HepG2 (cell line): ENCODE data around the gene SPHK2. TPM values are rescaled to one million over a fixed set of nuclear protein-coding genes. Genes with fewer than 3 reads are reported as not detected.

Source experiments
- CBX2 ChIP-seq, 2 experiments: fragments of 200-600 bp in 1 of 2; sonication (generic); formaldehyde crosslinking in 1 of 2; IDR thresholded peaks; 2 replicates each; pipeline versions ENCODE4 v1.7.0 to v1.8.1; 2018 to 2022; ENCODE audit warnings: low read depth in 2 of 2, low read length in 1 of 2, mild to moderate bottlenecking in 1 of 2, missing genetic modification reagents in 1 of 2
- EP300 ChIP-seq, 3 experiments: sonication (generic) in 1 of 3; formaldehyde crosslinking in 1 of 3; IDR thresholded peaks; 2 replicates each; pipeline versions ENCODE4 v1.5.1 to v1.6.1; 2011 to 2020; ENCODE audit warnings: low read depth in 2 of 3, low read length in 2 of 3, borderline replicate concordance in 1 of 3, improper control_type of control experiment in 1 of 3, mild to moderate bottlenecking in 1 of 3, missing genetic modification reagents in 1 of 3, moderate library complexity in 1 of 3
- FOSL2 ChIP-seq: sonication (generic); formaldehyde crosslinking; IDR thresholded peaks from 2 replicates; pipeline ENCODE4 v1.4.0; 2020; ENCODE audit warnings: missing genetic modification reagents
- HDAC1 ChIP-seq: sonication (generic); formaldehyde crosslinking; IDR thresholded peaks from 2 replicates; pipeline ENCODE4 v1.5.1; 2020; ENCODE audit warnings: mild to moderate bottlenecking, missing genetic modification reagents
- HMGXB4 ChIP-seq, 2 experiments: sonication (generic) in 1 of 2; formaldehyde crosslinking in 1 of 2; IDR thresholded peaks; 2 replicates each; pipeline versions ENCODE4 v1.4.0 to v1.6.1; 2018 to 2020; ENCODE audit warnings: missing genetic modification reagents in 2 of 2, borderline replicate concordance in 1 of 2, low read depth in 1 of 2, mild to moderate bottlenecking in 1 of 2, missing biosample characterization in 1 of 2
- IRF2 ChIP-seq: IDR thresholded peaks from 2 replicates; pipeline ENCODE4 v1.6.1; 2018; ENCODE audit warnings: missing genetic modification reagents, missing compliant biosample characterization
- KLF16 ChIP-seq, 2 experiments: sonication (generic) in 1 of 2; formaldehyde crosslinking in 1 of 2; IDR thresholded peaks; 2 replicates each; pipeline versions ENCODE4 v1.6.1 to v1.8.0; 2016 to 2023; ENCODE audit warnings: missing genetic modification reagents in 2 of 2, missing compliant biosample characterization in 1 of 2
- PHF20 ChIP-seq: sonication (generic); formaldehyde crosslinking; IDR thresholded peaks from 2 replicates; pipeline ENCODE4 v1.5.0; 2020; ENCODE audit warnings: mild to moderate bottlenecking, missing genetic modification reagents
- RFXAP ChIP-seq: sonication (generic); formaldehyde crosslinking; IDR thresholded peaks from 2 replicates; pipeline ENCODE4 v1.4.0; 2020; ENCODE audit warnings: missing genetic modification reagents, borderline replicate concordance
- SALL2 ChIP-seq: sonication (generic); formaldehyde crosslinking; IDR thresholded peaks from 2 replicates; pipeline ENCODE4 v1.8.1; 2023; ENCODE audit warnings: mild to moderate bottlenecking, missing genetic modification reagents, inconsistent platforms
- SMAD9 ChIP-seq: sonication (generic); formaldehyde crosslinking; IDR thresholded peaks from 2 replicates; pipeline ENCODE4 v1.5.1; 2020; ENCODE audit warnings: mild to moderate bottlenecking, missing genetic modification reagents
- SNAI1 ChIP-seq: sonication (generic); formaldehyde crosslinking; IDR thresholded peaks from 2 replicates; pipeline ENCODE4 v1.5.0; 2020; ENCODE audit warnings: mild to moderate bottlenecking, missing genetic modification reagents, borderline replicate concordance
- polyA plus RNA-seq, 8 experiments: library from polyadenylated mRNA; depleted of rRNA in 3 of 8; stranded (reverse) in 7 of 8; unstranded in 1 of 8; fragments of >200 nt; fragmentation: Illumina TruSeq in 4 of 8; extraction: Trizol in 4 of 8; gene quantifications; 2 replicates each; pipeline versions ENCODE4 v1.2.1 to v1.2.3, GENCODE V29; 2011 to 2016; ENCODE audit warnings: low read depth in 4 of 8, missing spikeins in 1 of 8, mixed read lengths in 1 of 8; ENCODE audit not compliant: insufficient read depth in 1 of 8
- total RNA-seq, 5 experiments: library from RNA; depleted of rRNA; stranded (reverse); fragments of >200 nt; fragmentation: Illumina TruSeq; extraction: Trizol; gene quantifications; 2 replicates each; pipeline ENCODE4 v1.2.3, GENCODE V29; 2016; ENCODE audit warnings: low read depth in 1 of 5
- TF ChIP-seq, protein P1 (sequence below), 2 experiments: fragments of 450-650 bp in 1 of 2; sonication (generic) in 1 of 2; formaldehyde crosslinking in 1 of 2; IDR thresholded peaks; 2 replicates each; pipeline versions ENCODE4 v1.6.1 to v1.8.0; 2016 to 2022; ENCODE audit warnings: antibody characterized with exemption in 1 of 2, mild to moderate bottlenecking in 1 of 2, missing genetic modification reagents in 1 of 2
- TF ChIP-seq, protein P2 (sequence below): sonication (generic); formaldehyde crosslinking; IDR thresholded peaks from 2 replicates; pipeline ENCODE4 v1.4.0; 2020; ENCODE audit warnings: mild to moderate bottlenecking, missing genetic modification reagents, borderline replicate concordance

SPHK2 gene
- total and polyA plus RNA-seq, 2 of the 13 experiments (the other 11 are each of a cell fraction or from before 2014, with no cell fraction given), result 2.9 to 14.4 TPM

DNA sequence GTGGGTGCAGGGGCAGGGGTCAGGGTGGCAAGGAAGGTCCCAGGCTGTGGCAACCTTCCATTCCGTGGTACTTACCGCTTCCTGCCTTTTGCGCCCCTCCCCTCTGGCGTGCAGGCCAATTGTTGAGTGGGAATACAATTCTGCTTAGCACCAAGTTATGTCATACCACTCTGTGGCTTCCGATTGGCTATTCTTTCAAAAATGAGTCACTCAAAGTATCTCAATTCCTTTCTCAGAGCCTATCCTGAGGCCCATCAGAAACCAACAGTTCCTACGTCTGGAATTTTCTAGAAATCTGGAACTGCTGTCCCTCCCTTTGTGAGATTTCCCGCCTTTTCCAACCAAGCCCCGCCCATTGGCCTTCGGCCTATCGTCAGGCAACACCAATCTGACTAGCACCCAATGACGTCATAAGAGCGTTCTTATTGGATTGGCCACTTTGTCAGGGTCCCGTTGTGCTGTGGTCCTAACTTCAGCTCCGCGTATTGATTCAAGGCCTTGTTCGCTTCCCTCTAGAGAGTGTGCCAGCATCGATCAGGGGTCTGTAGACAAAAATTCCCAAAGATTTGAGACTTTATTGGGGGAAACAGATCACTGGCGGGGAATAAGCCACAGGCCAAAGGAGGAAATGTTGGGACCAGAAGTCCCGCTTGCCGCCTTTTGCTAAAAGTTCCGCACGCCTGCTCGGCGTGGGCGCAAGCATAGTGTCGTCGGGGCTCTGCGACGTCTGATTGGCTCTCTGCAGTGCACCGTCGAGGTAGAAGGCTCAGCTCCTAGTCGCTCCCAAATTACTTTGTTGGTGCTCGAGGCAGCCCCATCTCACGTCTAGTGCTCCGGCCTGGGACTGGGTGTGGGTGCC lies 41.8 kb downstream of the SPHK2 start (continued):
- TF ChIP-seq CBX2 (IDR thresholded peaks at IDR 0.05; ENCODE audit: low read depth, low read length), result no peak
- no peak for TF ChIP-seq CBX2 (CRISPR knock-in tag; IDR thresholded peaks at IDR 0.05; ENCODE audit: low read depth)
- TF ChIP-seq KLF16 (CRISPR knock-in tag; IDR thresholded peaks at IDR 0.05), result no peak
- TF ChIP-seq IRF2, result no peak
- TF ChIP-seq SNAI1 (CRISPR knock-in tag), result no peak
- no peak for TF ChIP-seq HDAC1 (CRISPR knock-in tag)
- no peak for TF ChIP-seq SALL2
- no peak for TF ChIP-seq HMGXB4 (CRISPR knock-in tag; IDR thresholded peaks at IDR 0.05; ENCODE audit: borderline replicate concordance in 1 of 2, low read depth in 1 of 2)
- TF ChIP-seq, protein P1, sequence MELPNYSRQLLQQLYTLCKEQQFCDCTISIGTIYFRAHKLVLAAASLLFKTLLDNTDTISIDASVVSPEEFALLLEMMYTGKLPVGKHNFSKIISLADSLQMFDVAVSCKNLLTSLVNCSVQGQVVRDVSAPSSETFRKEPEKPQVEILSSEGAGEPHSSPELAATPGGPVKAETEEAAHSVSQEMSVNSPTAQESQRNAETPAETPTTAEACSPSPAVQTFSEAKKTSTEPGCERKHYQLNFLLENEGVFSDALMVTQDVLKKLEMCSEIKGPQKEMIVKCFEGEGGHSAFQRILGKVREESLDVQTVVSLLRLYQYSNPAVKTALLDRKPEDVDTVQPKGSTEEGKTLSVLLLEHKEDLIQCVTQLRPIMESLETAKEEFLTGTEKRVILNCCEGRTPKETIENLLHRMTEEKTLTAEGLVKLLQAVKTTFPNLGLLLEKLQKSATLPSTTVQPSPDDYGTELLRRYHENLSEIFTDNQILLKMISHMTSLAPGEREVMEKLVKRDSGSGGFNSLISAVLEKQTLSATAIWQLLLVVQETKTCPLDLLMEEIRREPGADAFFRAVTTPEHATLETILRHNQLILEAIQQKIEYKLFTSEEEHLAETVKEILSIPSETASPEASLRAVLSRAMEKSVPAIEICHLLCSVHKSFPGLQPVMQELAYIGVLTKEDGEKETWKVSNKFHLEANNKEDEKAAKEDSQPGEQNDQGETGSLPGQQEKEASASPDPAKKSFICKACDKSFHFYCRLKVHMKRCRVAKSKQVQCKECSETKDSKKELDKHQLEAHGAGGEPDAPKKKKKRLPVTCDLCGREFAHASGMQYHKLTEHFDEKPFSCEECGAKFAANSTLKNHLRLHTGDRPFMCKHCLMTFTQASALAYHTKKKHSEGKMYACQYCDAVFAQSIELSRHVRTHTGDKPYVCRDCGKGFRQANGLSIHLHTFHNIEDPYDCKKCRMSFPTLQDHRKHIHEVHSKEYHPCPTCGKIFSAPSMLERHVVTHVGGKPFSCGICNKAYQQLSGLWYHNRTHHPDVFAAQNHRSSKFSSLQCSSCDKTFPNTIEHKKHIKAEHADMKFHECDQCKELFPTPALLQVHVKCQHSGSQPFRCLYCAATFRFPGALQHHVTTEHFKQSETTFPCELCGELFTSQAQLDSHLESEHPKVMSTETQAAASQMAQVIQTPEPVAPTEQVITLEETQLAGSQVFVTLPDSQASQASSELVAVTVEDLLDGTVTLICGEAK (IDR thresholded peaks at IDR 0.05), result no peak
- TF ChIP-seq, protein P1 (CRISPR knock-in tag; IDR thresholded peaks at IDR 0.05), result no peak
- TF ChIP-seq, protein P2, sequence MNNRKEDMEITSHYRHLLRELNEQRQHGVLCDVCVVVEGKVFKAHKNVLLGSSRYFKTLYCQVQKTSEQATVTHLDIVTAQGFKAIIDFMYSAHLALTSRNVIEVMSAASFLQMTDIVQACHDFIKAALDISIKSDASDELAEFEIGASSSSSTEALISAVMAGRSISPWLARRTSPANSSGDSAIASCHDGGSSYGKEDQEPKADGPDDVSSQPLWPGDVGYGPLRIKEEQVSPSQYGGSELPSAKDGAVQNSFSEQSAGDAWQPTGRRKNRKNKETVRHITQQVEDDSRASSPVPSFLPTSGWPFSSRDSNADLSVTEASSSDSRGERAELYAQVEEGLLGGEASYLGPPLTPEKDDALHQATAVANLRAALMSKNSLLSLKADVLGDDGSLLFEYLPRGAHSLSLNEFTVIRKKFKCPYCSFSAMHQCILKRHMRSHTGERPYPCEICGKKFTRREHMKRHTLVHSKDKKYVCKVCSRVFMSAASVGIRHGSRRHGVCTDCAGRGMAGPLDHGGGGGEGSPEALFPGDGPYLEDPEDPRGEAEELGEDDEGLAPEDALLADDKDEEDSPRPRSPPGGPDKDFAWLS (CRISPR knock-in tag), result no peak
- peak; percentile 34; the same call in 1 of the 2 replicates for TF ChIP-seq FOSL2 (CRISPR knock-in tag)
- TF ChIP-seq PHF20 (CRISPR knock-in tag), result no peak
- no peak for TF ChIP-seq SMAD9 (CRISPR knock-in tag)
- TF ChIP-seq EP300 (IDR thresholded peaks at IDR 0.05; ENCODE audit: low read depth in 2 of 2, low read length in 2 of 2), result no peak
- no peak for TF ChIP-seq EP300 (CRISPR knock-in tag; IDR thresholded peaks at IDR 0.05; ENCODE audit: borderline replicate concordance)
- peak; percentile 99 for TF ChIP-seq RFXAP (CRISPR knock-in tag)
